ENCODE measurements around the gene AGER.

AGER gene

GRCh38 chr6:32154514-32155161 is 29.4 kb downstream of the AGER start:
- peak; percentile 80 for TF ChIP-seq CTCF (IDR thresholded peaks at IDR 0.05; ENCODE audit: control insufficient read depth, extremely low read depth, insufficient read depth)
- DNase-seq (ENCODE audit: low read depth) = peak; percentile 42
- H3K4me3 ChIP-seq (ENCODE audit: low read depth, low read length) = peak overlapping the region; percentile 77

GRCh38 chr6:32153564-32154513 is 30.2 kb downstream of the AGER start, which contains the start of gene PPT2:
TSS of gene PPT2 (plus strand) at chr6:32154141. CDS start at chr6:32154595, 454 bp downstream.
- TF ChIP-seq CTCF (IDR thresholded peaks at IDR 0.05; ENCODE audit: control insufficient read depth, extremely low read depth, insufficient read depth) = no peak
- H3K4me3 ChIP-seq (ENCODE audit: low read depth, low read length) = peak within 1 kb of the TSS; percentile 77
- no peak for DNase-seq (ENCODE audit: low read depth)

GRCh38 chr6:32152769-32153563 is 31.1 kb downstream of the AGER start:
- DNase-seq (ENCODE audit: low read depth) = no peak
- H3K4me3 ChIP-seq (ENCODE audit: low read depth, low read length) = peak overlapping the region; percentile 77
- TF ChIP-seq CTCF (IDR thresholded peaks at IDR 0.05; ENCODE audit: control insufficient read depth, extremely low read depth, insufficient read depth) = no peak

GRCh38 chr6:32151863-32152768 is 31.9 kb downstream of the AGER start, which contains the start of gene PRRT1:
TSS of gene PRRT1 (minus strand) at chr6:32151939. CDS start at chr6:32151827, 112 bp downstream.
- no peak for DNase-seq (ENCODE audit: low read depth)
- H3K4me3 ChIP-seq (ENCODE audit: low read depth, low read length) = no peak within 1 kb of the TSS

GRCh38 chr6:32151181-32151862 is 32.7 kb downstream of the AGER start:
- TF ChIP-seq CTCF (IDR thresholded peaks at IDR 0.05; ENCODE audit: control insufficient read depth, extremely low read depth, insufficient read depth) = no peak
- no peak overlapping the region for H3K4me3 ChIP-seq (ENCODE audit: low read depth, low read length)
- DNase-seq (ENCODE audit: low read depth) = no peak

More at GRCh38 chr6:32151863-32152768, 31.9 kb downstream of the AGER start, which contains the start of gene PRRT1:
- TF ChIP-seq CTCF (IDR thresholded peaks at IDR 0.05; ENCODE audit: control insufficient read depth, extremely low read depth, insufficient read depth) = no peak

Data from LNCaP clone FGC (cell line).